Suppressor macrophage treated with lipopolysaccharide for 1 hour (primary cell): ENCODE data around the gene BMP6.
A peak's percentile ranks its signal among the peaks of the same experiment; 100 is the strongest.

Source experiments
- DNase-seq, 3 donors: peaks; one replicate each; pipeline ENCODE4 v3.0.0-alpha.2; 2020 to 2022

The BMP6 gene

GRCh38 chr6:7909323-7910276, 183.7 kb downstream of the BMP6 start:
- DNase-seq = peak; percentile 44 to 88 (median 67)

- DNase-seq = no peak
Measured at GRCh38 chr6:7910298-7910653, 184.4 kb downstream of the BMP6 start.

- peak; percentile 79 to 96 (median 91) for DNase-seq
Measured at GRCh38 chr6:7910654-7911344, 184.9 kb downstream of the BMP6 start, which contains the start of gene TXNDC5. Gene TXNDC5 (minus strand): TSS chr6:7910788. CDS start chr6:7910776, 12 bp downstream.

- no peak for DNase-seq
Measured at GRCh38 chr6:7911345-7911725, 185.4 kb downstream of the BMP6 start.

GRCh38 chr6:7912024-7912423, 186.1 kb downstream of the BMP6 start:
- DNase-seq = no peak

- no peak for DNase-seq
Measured at GRCh38 chr6:7912736-7913517, 187.0 kb downstream of the BMP6 start.

GRCh38 chr6:7914311-7914710, 188.4 kb downstream of the BMP6 start:
- no peak for DNase-seq

- DNase-seq = peak in 2 of 3 donors; percentile 7 to 12
Measured at GRCh38 chr6:7914991-7915789, 189.3 kb downstream of the BMP6 start.

- no peak for DNase-seq
Measured at GRCh38 chr6:7916959-7917358, 191.1 kb downstream of the BMP6 start.

- no peak for DNase-seq
Measured at GRCh38 chr6:7917729-7918128, 191.8 kb downstream of the BMP6 start.

- DNase-seq = no peak
Measured at GRCh38 chr6:7918403-7918802, 192.5 kb downstream of the BMP6 start.

- peak; percentile 49 to 60 (median 53) for DNase-seq
Measured at GRCh38 chr6:7919871-7920270, 194.0 kb downstream of the BMP6 start.

- peak in 2 of 3 donors; percentile 10 to 13 for DNase-seq
Measured at GRCh38 chr6:7920425-7920824, 194.5 kb downstream of the BMP6 start.

- no peak for DNase-seq
Measured at GRCh38 chr6:7921046-7921445, 195.1 kb downstream of the BMP6 start.

GRCh38 chr6:7921632-7922092, 195.8 kb downstream of the BMP6 start:
- DNase-seq = no peak

GRCh38 chr6:7922596-7922995, 196.7 kb downstream of the BMP6 start:
- DNase-seq = no peak

GRCh38 chr6:7924867-7925266, 199.0 kb downstream of the BMP6 start:
- no peak for DNase-seq
